Muscle layer of duodenum (tissue), 2 donors: ENCODE measurements around the gene INO80.

Experiments
- H3K27ac ChIP-seq: one replicate; pipeline ENCODE4 v1.7.0; 2013; ENCODE audit warnings: mild to moderate bottlenecking, low read length
- H3K27me3 ChIP-seq: one replicate; pipeline ENCODE4 v1.7.0; 2013; ENCODE audit warnings: low read depth, mild to moderate bottlenecking, control low read depth, low read length
- H3K36me3 ChIP-seq, 2 donors: one replicate each; pipeline ENCODE4 v1.7.0; 2013; ENCODE audit warnings: low read length in 2 of 2, control low read depth in 1 of 2, mild to moderate bottlenecking in 1 of 2; ENCODE audit not compliant: insufficient read depth in 2 of 2, control insufficient read depth in 1 of 2
- H3K4me1 ChIP-seq, 2 donors: one replicate each; pipeline ENCODE4 v1.7.0; 2013; ENCODE audit warnings: low read length in 2 of 2, mild to moderate bottlenecking in 2 of 2, control low read depth in 1 of 2, moderate library complexity in 1 of 2; ENCODE audit not compliant: insufficient read depth in 2 of 2, control insufficient read depth in 1 of 2
- H3K4me3 ChIP-seq, 2 donors: one replicate each; pipeline ENCODE4 v1.7.0; 2013; ENCODE audit warnings: low read length in 2 of 2, low read depth in 1 of 2, mild to moderate bottlenecking in 1 of 2
- H3K9me3 ChIP-seq, 2 donors: one replicate each; pipeline ENCODE4 v1.7.0; 2013; ENCODE audit warnings: low read length in 2 of 2, control low read depth in 1 of 2, mild to moderate bottlenecking in 1 of 2; ENCODE audit not compliant: control insufficient read depth in 1 of 2
- donor health status: healthy.

INO80 gene

GRCh38 chr15:40943764-40944365, 172.2 kb downstream of the INO80 start:
- H3K36me3 ChIP-seq = no peaks in the 10 kb centered on the region
- no peak overlapping the region for H3K4me3 ChIP-seq
- no peaks in the 10 kb centered on the region for H3K27me3 ChIP-seq
- no peaks in the 10 kb centered on the region for H3K9me3 ChIP-seq
- H3K4me1 ChIP-seq = peaks cover 8 to 16% of the 10 kb centered on the region in 2 donors
- H3K27ac ChIP-seq = no peak overlapping the region

GRCh38 chr15:40942878-40943277, 173.2 kb downstream of the INO80 start:
- Histone ChIP-seq H3K4me1 (peaks cover 8 to 16% of the 10 kb centered on the region in 2 donors), H3K4me3 (peak overlapping the region in 1 of 2 donors; percentile 61), H3K9me3 (no peaks in the 10 kb centered on the region), H3K27ac (no peak overlapping the region), H3K36me3 (no peaks in the 10 kb centered on the region), H3K27me3 (no peaks in the 10 kb centered on the region)

- H3K9me3 ChIP-seq = no peaks in the 10 kb centered on the region
- H3K4me3 ChIP-seq = peak overlapping the region; percentile 61
- no peaks in the 10 kb centered on the region for H3K27me3 ChIP-seq
- no peaks in the 10 kb centered on the region for H3K36me3 ChIP-seq
- H3K27ac ChIP-seq = peak overlapping the region; percentile 45
- H3K4me1 ChIP-seq = peaks cover 8 to 16% of the 10 kb centered on the region in 2 donors
Observed at GRCh38 chr15:40942337-40942854, 173.7 kb downstream of the INO80 start.

GRCh38 chr15:40941528-40942336, 174.3 kb downstream of the INO80 start:
- Histone ChIP-seq H3K27ac (peak overlapping the region; percentile 61), H3K4me1 (peaks cover 8 to 16% of the 10 kb centered on the region in 2 donors), H3K36me3 (no peaks in the 10 kb centered on the region)

GRCh38 chr15:40941068-40941527, 175.0 kb downstream of the INO80 start:
- H3K4me3 ChIP-seq = peak overlapping the region; percentile 42 to 61
- no peaks in the 10 kb centered on the region for H3K9me3 ChIP-seq
- H3K4me1 ChIP-seq = peaks cover 8 to 16% of the 10 kb centered on the region in 2 donors
- no peaks in the 10 kb centered on the region for H3K27me3 ChIP-seq
- peak overlapping the region; percentile 61 for H3K27ac ChIP-seq
- H3K36me3 ChIP-seq = no peaks in the 10 kb centered on the region

More at GRCh38 chr15:40941528-40942336, 174.3 kb downstream of the INO80 start:
- Histone ChIP-seq H3K9me3 (no peaks in the 10 kb centered on the region), H3K27me3 (no peaks in the 10 kb centered on the region), H3K4me3 (peak overlapping the region; percentile 61)

GRCh38 chr15:40940296-40940801, 175.7 kb downstream of the INO80 start:
- H3K27ac ChIP-seq = no peak overlapping the region
- H3K9me3 ChIP-seq = no peaks in the 10 kb centered on the region
- H3K4me1 ChIP-seq = peaks cover 8 to 16% of the 10 kb centered on the region in 2 donors
- no peaks in the 10 kb centered on the region for H3K27me3 ChIP-seq
- no peaks in the 10 kb centered on the region for H3K36me3 ChIP-seq
- peak overlapping the region in 1 of 2 donors; percentile 61 for H3K4me3 ChIP-seq

GRCh38 chr15:40938536-40938870, 177.6 kb downstream of the INO80 start:
- Histone ChIP-seq H3K4me3 (no peak overlapping the region), H3K27me3 (no peaks in the 10 kb centered on the region), H3K27ac (no peak overlapping the region), H3K4me1 (peaks cover 8 to 16% of the 10 kb centered on the region in 2 donors), H3K9me3 (no peaks in the 10 kb centered on the region), H3K36me3 (no peaks in the 10 kb centered on the region)

- no peak overlapping the region for H3K4me3 ChIP-seq
- H3K4me1 ChIP-seq = peaks cover 8 to 15% of the 10 kb centered on the region in 2 donors
- no peak overlapping the region for H3K27ac ChIP-seq
- H3K36me3 ChIP-seq = no peaks in the 10 kb centered on the region
- H3K27me3 ChIP-seq = no peaks in the 10 kb centered on the region
- no peaks in the 10 kb centered on the region for H3K9me3 ChIP-seq
Observed at GRCh38 chr15:40937762-40938535, 178.1 kb downstream of the INO80 start.

GRCh38 chr15:40936709-40937666, 179.1 kb downstream of the INO80 start:
- Histone ChIP-seq H3K4me3 (no peak overlapping the region), H3K27ac (no peak overlapping the region), H3K27me3 (peaks cover 7% of the 10 kb centered on the region), H3K36me3 (no peaks in the 10 kb centered on the region), H3K4me1 (peaks cover 0 to 6% of the 10 kb centered on the region in 2 donors), H3K9me3 (no peaks in the 10 kb centered on the region)

GRCh38 chr15:40936234-40936708, 179.8 kb downstream of the INO80 start:
- Histone ChIP-seq H3K27me3 (peaks cover 14% of the 10 kb centered on the region), H3K9me3 (no peaks in the 10 kb centered on the region), H3K4me3 (no peak overlapping the region), H3K27ac (no peak overlapping the region), H3K36me3 (no peaks in the 10 kb centered on the region), H3K4me1 (peaks cover 0 to 7% of the 10 kb centered on the region in 2 donors)
